HG03095 (cell line): ENCODE results near the gene MED26.

Experiments used
- ATAC-seq: cut with Tn5 transposase; IDR thresholded peaks from one replicate; pipeline ENCODE4 v1.9.1; 2021; ENCODE audit warnings: moderate library complexity; ENCODE audit not compliant: unreplicated experiment

The MED26 gene

GRCh38 chr19:16591803-16592556 is 36.0 kb downstream of the MED26 start:
- ATAC-seq, result no peak

- no peak for ATAC-seq
Observed at GRCh38 chr19:16590876-16591802, 36.9 kb downstream of the MED26 start.

GRCh38 chr19:16589917-16590316 is 38.1 kb downstream of the MED26 start:
- no peak for ATAC-seq

- ATAC-seq, result peak; percentile 6
Observed at GRCh38 chr19:16588824-16589577, 39.0 kb downstream of the MED26 start.

GRCh38 chr19:16587833-16588823 is 39.9 kb downstream of the MED26 start:
- peak; percentile 40 for ATAC-seq

GRCh38 chr19:16586991-16587832 is 40.8 kb downstream of the MED26 start:
- ATAC-seq, result no peak

- no peak for ATAC-seq
Observed at GRCh38 chr19:16586477-16586871, 41.5 kb downstream of the MED26 start.

GRCh38 chr19:16585808-16586476 is 42.1 kb downstream of the MED26 start:
- peak; percentile 30 for ATAC-seq

- no peak for ATAC-seq
Observed at GRCh38 chr19:16585094-16585801, 42.8 kb downstream of the MED26 start.

GRCh38 chr19:16584248-16585093 is 43.5 kb downstream of the MED26 start:
- peak; percentile 36 for ATAC-seq

GRCh38 chr19:16582486-16583261 is 45.3 kb downstream of the MED26 start:
- ATAC-seq, result no peak

GRCh38 chr19:16581971-16582343 is 46.0 kb downstream of the MED26 start:
- no peak for ATAC-seq

GRCh38 chr19:16581145-16581970 is 46.6 kb downstream of the MED26 start:
- no peak for ATAC-seq

- no peak for ATAC-seq
Observed at GRCh38 chr19:16579381-16579780, 48.6 kb downstream of the MED26 start.

GRCh38 chr19:16577531-16577985 is 50.4 kb downstream of the MED26 start:
- no peak for ATAC-seq
